ENCODE data around the gene DGCR8.
"Not testable (repeated sequence)": the region's sequence is repeated elsewhere in the genome, so short reads cannot be mapped to it uniquely, and the experiment has no call there.

Gene DGCR8

DNA sequence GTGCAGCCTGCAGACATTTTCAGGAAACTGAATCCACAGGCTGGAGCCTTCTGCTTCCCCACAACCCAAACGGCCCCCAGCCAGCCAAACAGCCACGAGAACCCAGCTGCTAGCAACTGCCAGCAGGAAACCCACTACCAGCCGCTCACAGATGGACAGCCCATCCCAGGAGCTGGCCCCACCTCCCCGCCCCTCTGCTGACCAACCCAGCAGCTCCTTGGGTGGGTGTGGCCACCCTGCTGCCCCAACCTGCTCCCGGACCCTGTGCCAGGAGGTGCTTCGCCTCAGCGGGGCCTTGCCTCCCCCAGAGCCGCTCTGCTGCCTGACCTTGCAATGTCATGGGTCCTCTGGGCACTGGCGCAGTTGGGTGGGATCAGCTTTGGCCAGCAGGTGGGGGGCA lies 79.0 kb downstream of the DGCR8 start:
- no peak for DNase-seq (ENCODE audit: low read depth)
- TF ChIP-seq, protein P1, sequence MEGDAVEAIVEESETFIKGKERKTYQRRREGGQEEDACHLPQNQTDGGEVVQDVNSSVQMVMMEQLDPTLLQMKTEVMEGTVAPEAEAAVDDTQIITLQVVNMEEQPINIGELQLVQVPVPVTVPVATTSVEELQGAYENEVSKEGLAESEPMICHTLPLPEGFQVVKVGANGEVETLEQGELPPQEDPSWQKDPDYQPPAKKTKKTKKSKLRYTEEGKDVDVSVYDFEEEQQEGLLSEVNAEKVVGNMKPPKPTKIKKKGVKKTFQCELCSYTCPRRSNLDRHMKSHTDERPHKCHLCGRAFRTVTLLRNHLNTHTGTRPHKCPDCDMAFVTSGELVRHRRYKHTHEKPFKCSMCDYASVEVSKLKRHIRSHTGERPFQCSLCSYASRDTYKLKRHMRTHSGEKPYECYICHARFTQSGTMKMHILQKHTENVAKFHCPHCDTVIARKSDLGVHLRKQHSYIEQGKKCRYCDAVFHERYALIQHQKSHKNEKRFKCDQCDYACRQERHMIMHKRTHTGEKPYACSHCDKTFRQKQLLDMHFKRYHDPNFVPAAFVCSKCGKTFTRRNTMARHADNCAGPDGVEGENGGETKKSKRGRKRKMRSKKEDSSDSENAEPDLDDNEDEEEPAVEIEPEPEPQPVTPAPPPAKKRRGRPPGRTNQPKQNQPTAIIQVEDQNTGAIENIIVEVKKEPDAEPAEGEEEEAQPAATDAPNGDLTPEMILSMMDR (IDR thresholded peaks at IDR 0.05; ENCODE audit: low read length, missing control alignments): no peak
- H3K4me3 ChIP-seq (replicated peaks; ENCODE audit: low read depth, low read length): no peak overlapping the region

DNA sequence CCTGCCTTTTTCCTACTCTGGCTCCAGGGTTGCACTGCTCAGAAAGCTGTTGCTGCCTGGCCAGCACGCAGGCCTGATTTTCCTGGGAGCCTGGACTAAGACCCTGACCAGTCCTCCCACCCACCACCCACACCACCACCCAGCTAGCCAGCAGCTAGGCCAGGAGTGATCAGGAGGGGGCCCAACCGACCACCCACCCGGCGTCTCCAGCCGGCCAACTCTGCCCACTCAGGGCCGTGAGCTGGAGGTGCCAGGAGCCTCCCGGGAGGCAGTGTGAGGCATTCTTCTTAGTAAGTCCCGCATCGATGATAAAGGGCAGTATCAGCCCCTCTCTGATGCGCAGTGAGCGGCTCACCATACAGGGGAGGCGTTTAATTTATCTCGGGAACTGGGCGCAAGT lies 79.5 kb downstream of the DGCR8 start:
- DNase-seq (ENCODE audit: low read depth); H3K4me3 ChIP-seq (replicated peaks; ENCODE audit: low read depth, low read length): not testable (repeated sequence)

DNA sequence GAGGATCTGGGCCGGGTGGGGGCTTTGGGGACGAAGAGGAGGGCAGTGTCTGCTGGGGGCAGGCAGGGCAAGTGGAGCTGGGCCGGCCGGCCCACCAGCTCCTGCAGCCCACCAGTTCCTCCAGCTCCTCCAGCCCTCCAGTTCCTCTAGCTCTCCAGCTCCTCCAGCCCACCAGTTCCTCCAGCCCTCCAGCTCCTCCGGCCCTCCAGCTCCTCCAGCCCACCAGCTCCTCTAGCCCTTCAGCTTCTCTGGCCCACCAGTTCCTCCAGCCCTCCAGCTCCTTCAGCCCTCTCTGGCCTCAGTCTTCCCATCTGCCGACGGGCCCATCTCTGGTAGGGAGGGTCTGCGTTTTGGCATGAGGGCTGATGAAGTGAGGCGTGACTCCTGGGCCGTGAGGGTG lies 80.0 kb downstream of the DGCR8 start:
- no peak overlapping the region for H3K4me3 ChIP-seq (replicated peaks; ENCODE audit: low read depth, low read length)
- TF ChIP-seq, protein P1 (IDR thresholded peaks at IDR 0.05; ENCODE audit: low read length, missing control alignments): no peak
- no peak for DNase-seq (ENCODE audit: low read depth)
